Activated naive CD4-positive, alpha-beta T cell treated with anti-CD3 and anti-CD28 coated beads, Interleukin-2, amount 50 U/mL, for 16 hours (primary cell): ENCODE measurements around the gene SH2D3C.

Source experiments
- DNase-seq: peaks from one replicate; pipeline ENCODE4 v3.0.0-alpha.2; 2020

The SH2D3C gene

GRCh38 chr9:127693697-127694096 lies 84.8 kb downstream of the SH2D3C start:
- DNase-seq: no peak

- no peak for DNase-seq
Observed at GRCh38 chr9:127693143-127693542, 85.3 kb downstream of the SH2D3C start.

GRCh38 chr9:127692071-127692470 lies 86.4 kb downstream of the SH2D3C start:
- no peak for DNase-seq

- DNase-seq: no peak
Observed at GRCh38 chr9:127690735-127691134, 87.7 kb downstream of the SH2D3C start.

- no peak for DNase-seq
Observed at GRCh38 chr9:127689329-127690000, 89.0 kb downstream of the SH2D3C start.
